Measurements from ENCODE around the gene SPRED2. TPM values are rescaled to one million over a fixed set of nuclear protein-coding genes. Genes with fewer than 3 reads are reported as not detected.
"Not testable (repeated sequence)": the region's sequence is repeated elsewhere in the genome, so short reads cannot be mapped to it uniquely, and the experiment has no call there.

SPRED2 gene
- total RNA-seq, 1 donor from 2014 or later = 8.4 TPM

- intact Hi-C loops (cut with micrococcal nuclease) = no loop called here
- Mint-ChIP-seq H3K4me3 (ENCODE audit: low read depth) (no peak overlapping the region), H3K9me3 (no peaks in the 10 kb centered on the region), H3K4me1 (ENCODE audit: low read depth) (no peaks in the 10 kb centered on the region), H3K27ac (no peak overlapping the region), H3K36me3 (ENCODE audit: low read depth) (peaks cover 7% of the 10 kb centered on the region), H3K27me3 (ENCODE audit: low read depth) (no peaks in the 10 kb centered on the region)
- no peak for DNase-seq (ENCODE audit: low spot score)
Observed at GRCh38 chr2:65331336-65332025, 100.9 kb downstream of the SPRED2 start.

GRCh38 chr2:65329525-65329924 lies 102.9 kb downstream of the SPRED2 start:
- no peak overlapping the region for H3K4me3 Mint-ChIP-seq (ENCODE audit: low read depth)
- intact Hi-C loops (cut with micrococcal nuclease) = no loop called here
- no peaks in the 10 kb centered on the region for H3K9me3 Mint-ChIP-seq

GRCh38 chr2:65326276-65326675 lies 106.1 kb downstream of the SPRED2 start:
- Mint-ChIP-seq H3K4me1 (ENCODE audit: low read depth) (no peaks in the 10 kb centered on the region), H3K9me3 (no peaks in the 10 kb centered on the region), H3K36me3 (ENCODE audit: low read depth) (no peaks in the 10 kb centered on the region), H3K27ac (no peak overlapping the region), H3K27me3 (ENCODE audit: low read depth) (peaks cover 2% of the 10 kb centered on the region), H3K4me3 (ENCODE audit: low read depth) (no peak overlapping the region)
- intact Hi-C loops (cut with micrococcal nuclease) = no loop called here
- no peak for DNase-seq (ENCODE audit: low spot score)

More at GRCh38 chr2:65329525-65329924, 102.9 kb downstream of the SPRED2 start:
- Mint-ChIP-seq H3K4me1 (ENCODE audit: low read depth) (no peaks in the 10 kb centered on the region), H3K36me3 (ENCODE audit: low read depth) (peaks cover 7% of the 10 kb centered on the region), H3K27me3 (ENCODE audit: low read depth) (no peaks in the 10 kb centered on the region), H3K27ac (no peak overlapping the region)
- DNase-seq (ENCODE audit: low spot score) = no peak

- Mint-ChIP-seq H3K4me3 (ENCODE audit: low read depth) (no peak overlapping the region), H3K27me3 (ENCODE audit: low read depth) (peaks cover 2% of the 10 kb centered on the region), H3K4me1 (ENCODE audit: low read depth) (peaks cover 7% of the 10 kb centered on the region), H3K36me3 (ENCODE audit: low read depth) (no peaks in the 10 kb centered on the region), H3K9me3 (no peaks in the 10 kb centered on the region), H3K27ac (no peak overlapping the region)
- no peak for DNase-seq (ENCODE audit: low spot score)
- intact Hi-C loops (cut with micrococcal nuclease) = no loop called here
Observed at GRCh38 chr2:65325066-65325465, 107.3 kb downstream of the SPRED2 start.

GRCh38 chr2:65320946-65321345 lies 111.5 kb downstream of the SPRED2 start:
- Mint-ChIP-seq H3K27ac (no peak overlapping the region), H3K4me3 (ENCODE audit: low read depth) (no peak overlapping the region), H3K9me3 (no peaks in the 10 kb centered on the region), H3K27me3 (ENCODE audit: low read depth) (peaks cover 2% of the 10 kb centered on the region), H3K36me3 (ENCODE audit: low read depth) (peaks cover 4% of the 10 kb centered on the region), H3K4me1 (ENCODE audit: low read depth) (peaks cover 21% of the 10 kb centered on the region)
- no peak for DNase-seq (ENCODE audit: low spot score)
- intact Hi-C loops (cut with micrococcal nuclease) = loop anchor here (1.0 to 2.0 kb wide), 5 partner anchors 20 to 233 kb away; no protein-coding TSS in a partner anchor

- DNase-seq (ENCODE audit: low spot score) = no peak
- H3K4me1 Mint-ChIP-seq (ENCODE audit: low read depth) = peaks cover 21% of the 10 kb centered on the region
- peaks cover 4% of the 10 kb centered on the region for H3K36me3 Mint-ChIP-seq (ENCODE audit: low read depth)
- no peaks in the 10 kb centered on the region for H3K9me3 Mint-ChIP-seq
- intact Hi-C loops (cut with micrococcal nuclease) = loop anchor here (1.0 to 2.0 kb wide), 5 partner anchors 19 to 234 kb away; no protein-coding TSS in a partner anchor
- peak overlapping the region; percentile 64 for H3K27ac Mint-ChIP-seq
- peaks cover 2% of the 10 kb centered on the region for H3K27me3 Mint-ChIP-seq (ENCODE audit: low read depth)
- no peak overlapping the region for H3K4me3 Mint-ChIP-seq (ENCODE audit: low read depth)
Observed at GRCh38 chr2:65320042-65320725, 112.2 kb downstream of the SPRED2 start.

DNA sequence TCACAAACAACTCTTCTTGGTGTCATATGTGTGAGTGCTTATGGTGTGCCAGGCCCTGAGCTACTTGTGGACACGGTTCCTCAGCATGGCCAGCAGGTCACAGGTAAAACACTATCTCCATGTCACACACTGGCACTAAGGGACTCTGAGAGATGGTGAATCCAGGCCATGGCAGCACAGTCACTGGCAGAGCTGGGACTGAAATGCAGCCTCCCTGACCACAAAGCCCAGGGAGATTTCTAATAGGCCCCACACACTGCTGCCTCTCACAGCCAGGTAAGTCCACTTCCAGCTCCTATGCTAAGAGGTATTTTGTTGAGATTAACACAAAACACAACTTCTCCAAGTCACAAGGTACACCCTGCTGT lies 112.7 kb downstream of the SPRED2 start:
- H3K27me3 Mint-ChIP-seq (ENCODE audit: low read depth) = peaks cover 2% of the 10 kb centered on the region
- H3K4me3 Mint-ChIP-seq (ENCODE audit: low read depth) = no peak overlapping the region
- intact Hi-C loops (cut with micrococcal nuclease) = loop anchor here (1.0 to 2.0 kb wide), 5 partner anchors 18 to 235 kb away; no protein-coding TSS in a partner anchor

GRCh38 chr2:65319072-65319673 lies 113.2 kb downstream of the SPRED2 start:
- H3K4me3 Mint-ChIP-seq (ENCODE audit: low read depth) = no peak overlapping the region
- intact Hi-C loops (cut with micrococcal nuclease) = no loop called here

More for the DNA sequence above, 112.7 kb downstream of the SPRED2 start:
- no peak for DNase-seq (ENCODE audit: low spot score)
- peaks cover 4% of the 10 kb centered on the region for H3K36me3 Mint-ChIP-seq (ENCODE audit: low read depth)
- H3K4me1 Mint-ChIP-seq (ENCODE audit: low read depth) = peaks cover 21% of the 10 kb centered on the region
- no peaks in the 10 kb centered on the region for H3K9me3 Mint-ChIP-seq
- H3K27ac Mint-ChIP-seq = no peak overlapping the region

GRCh38 chr2:65317841-65318240 lies 114.6 kb downstream of the SPRED2 start:
- H3K27ac Mint-ChIP-seq = no peak overlapping the region
- H3K4me3 Mint-ChIP-seq (ENCODE audit: low read depth) = no peak overlapping the region
- intact Hi-C loops (cut with micrococcal nuclease) = no loop called here
- peaks cover 2% of the 10 kb centered on the region for H3K27me3 Mint-ChIP-seq (ENCODE audit: low read depth)
- no peaks in the 10 kb centered on the region for H3K9me3 Mint-ChIP-seq
- H3K36me3 Mint-ChIP-seq (ENCODE audit: low read depth) = peaks cover 10% of the 10 kb centered on the region
- DNase-seq (ENCODE audit: low spot score) = no peak
- H3K4me1 Mint-ChIP-seq (ENCODE audit: low read depth) = peaks cover 26% of the 10 kb centered on the region

More at GRCh38 chr2:65319072-65319673, 113.2 kb downstream of the SPRED2 start:
- Mint-ChIP-seq H3K27me3 (ENCODE audit: low read depth) (peaks cover 2% of the 10 kb centered on the region), H3K27ac (no peak overlapping the region), H3K36me3 (ENCODE audit: low read depth) (peaks cover 4% of the 10 kb centered on the region), H3K4me1 (ENCODE audit: low read depth) (peaks cover 21% of the 10 kb centered on the region), H3K9me3 (no peaks in the 10 kb centered on the region)
- DNase-seq (ENCODE audit: low spot score) = no peak

DNA sequence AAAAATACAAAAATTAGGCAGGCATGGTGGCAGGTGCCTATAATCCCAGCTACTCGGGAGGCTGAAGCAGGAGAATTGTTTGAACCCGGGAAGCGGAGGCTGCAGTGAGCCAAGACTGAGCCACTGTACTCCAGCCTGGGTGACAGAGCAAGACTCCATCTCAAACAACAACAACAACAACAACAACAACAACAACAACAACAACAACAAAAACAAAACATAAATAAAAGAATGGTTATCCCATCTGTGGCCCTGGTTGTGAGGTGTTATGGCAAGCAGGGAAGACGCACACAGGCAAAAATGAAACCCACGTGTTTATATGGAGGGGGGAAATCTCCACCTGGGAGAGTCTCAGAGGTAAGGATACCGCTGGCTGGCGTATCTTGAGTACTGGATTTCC lies 115.0 kb downstream of the SPRED2 start:
- intact Hi-C loops (cut with micrococcal nuclease); H3K4me3 Mint-ChIP-seq (ENCODE audit: low read depth); H3K27ac Mint-ChIP-seq; H3K9me3 Mint-ChIP-seq; DNase-seq (ENCODE audit: low spot score); H3K27me3 Mint-ChIP-seq (ENCODE audit: low read depth): not testable (repeated sequence)
- H3K4me1 Mint-ChIP-seq (ENCODE audit: low read depth) = peaks cover 26% of the 10 kb centered on the region
- H3K36me3 Mint-ChIP-seq (ENCODE audit: low read depth) = peaks cover 11% of the 10 kb centered on the region

- no peak overlapping the region for H3K27ac Mint-ChIP-seq
- H3K4me3 Mint-ChIP-seq (ENCODE audit: low read depth) = no peak overlapping the region
- no peaks in the 10 kb centered on the region for H3K9me3 Mint-ChIP-seq
- H3K27me3 Mint-ChIP-seq (ENCODE audit: low read depth) = no peaks in the 10 kb centered on the region
- DNase-seq (ENCODE audit: low spot score) = no peak
- H3K4me1 Mint-ChIP-seq (ENCODE audit: low read depth) = peaks cover 26% of the 10 kb centered on the region
- intact Hi-C loops (cut with micrococcal nuclease) = no loop called here
- H3K36me3 Mint-ChIP-seq (ENCODE audit: low read depth) = peaks cover 11% of the 10 kb centered on the region
Observed at GRCh38 chr2:65316072-65316471, 116.3 kb downstream of the SPRED2 start.

- no peak overlapping the region for H3K4me3 Mint-ChIP-seq (ENCODE audit: low read depth)
- intact Hi-C loops (cut with micrococcal nuclease) = no loop called here
- peaks cover 11% of the 10 kb centered on the region for H3K36me3 Mint-ChIP-seq (ENCODE audit: low read depth)
- no peak for DNase-seq (ENCODE audit: low spot score)
- no peak overlapping the region for H3K27ac Mint-ChIP-seq
- no peaks in the 10 kb centered on the region for H3K9me3 Mint-ChIP-seq
- H3K4me1 Mint-ChIP-seq (ENCODE audit: low read depth) = peaks cover 17% of the 10 kb centered on the region
- no peaks in the 10 kb centered on the region for H3K27me3 Mint-ChIP-seq (ENCODE audit: low read depth)
Observed at GRCh38 chr2:65314801-65315441, 117.5 kb downstream of the SPRED2 start.

DNA sequence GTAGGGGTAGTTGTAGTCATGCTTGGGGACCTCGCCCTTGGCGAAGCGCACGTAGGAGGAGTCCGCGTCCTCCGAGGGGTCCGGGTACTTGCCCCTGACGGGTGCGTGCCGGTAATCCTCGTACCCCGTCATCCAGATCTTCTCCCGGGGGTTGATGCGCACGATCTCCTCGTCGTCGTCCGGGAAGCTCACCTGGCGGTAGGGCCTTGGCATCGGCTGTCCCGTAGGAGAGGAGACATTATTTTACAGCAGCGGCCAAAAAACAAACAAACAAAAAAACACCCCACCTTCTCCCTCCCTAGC lies 118.5 kb downstream of the SPRED2 start:
- Mint-ChIP-seq H3K4me1 (ENCODE audit: low read depth) (peaks cover 8% of the 10 kb centered on the region), H3K27me3 (ENCODE audit: low read depth) (no peaks in the 10 kb centered on the region), H3K36me3 (ENCODE audit: low read depth) (peaks cover 11% of the 10 kb centered on the region), H3K4me3 (ENCODE audit: low read depth) (no peak overlapping the region), H3K9me3 (no peaks in the 10 kb centered on the region), H3K27ac (no peak overlapping the region)
- intact Hi-C loops (cut with micrococcal nuclease) = no loop called here
- no peak for DNase-seq (ENCODE audit: low spot score)
